Muscle of back (tissue), 11 donors: Measurements from ENCODE around the gene EED. TPM values are rescaled to one million over a fixed set of nuclear protein-coding genes. Genes with fewer than 3 reads are reported as not detected.
"Not testable (repeated sequence)": the region's sequence is repeated elsewhere in the genome, so short reads cannot be mapped to it uniquely, and the experiment has no call there.

Source experiments
- DNase-seq, 3 donors: peaks; one replicate each; pipeline versions ENCODE4 v3.0.0 to v3.0.0-alpha.2; 2013
- polyA plus RNA-seq, 10 donors: library from polyadenylated mRNA; unstranded; fragments of 120-200 nt; gene quantifications; one replicate each; pipeline ENCODE4 v1.2.1, GENCODE V29; 2013; ENCODE audit not compliant: insufficient read length in 10 of 10

The EED gene
- polyA plus RNA-seq, 10 donors = 16.4 to 24.7 (median 21.7) TPM

DNA sequence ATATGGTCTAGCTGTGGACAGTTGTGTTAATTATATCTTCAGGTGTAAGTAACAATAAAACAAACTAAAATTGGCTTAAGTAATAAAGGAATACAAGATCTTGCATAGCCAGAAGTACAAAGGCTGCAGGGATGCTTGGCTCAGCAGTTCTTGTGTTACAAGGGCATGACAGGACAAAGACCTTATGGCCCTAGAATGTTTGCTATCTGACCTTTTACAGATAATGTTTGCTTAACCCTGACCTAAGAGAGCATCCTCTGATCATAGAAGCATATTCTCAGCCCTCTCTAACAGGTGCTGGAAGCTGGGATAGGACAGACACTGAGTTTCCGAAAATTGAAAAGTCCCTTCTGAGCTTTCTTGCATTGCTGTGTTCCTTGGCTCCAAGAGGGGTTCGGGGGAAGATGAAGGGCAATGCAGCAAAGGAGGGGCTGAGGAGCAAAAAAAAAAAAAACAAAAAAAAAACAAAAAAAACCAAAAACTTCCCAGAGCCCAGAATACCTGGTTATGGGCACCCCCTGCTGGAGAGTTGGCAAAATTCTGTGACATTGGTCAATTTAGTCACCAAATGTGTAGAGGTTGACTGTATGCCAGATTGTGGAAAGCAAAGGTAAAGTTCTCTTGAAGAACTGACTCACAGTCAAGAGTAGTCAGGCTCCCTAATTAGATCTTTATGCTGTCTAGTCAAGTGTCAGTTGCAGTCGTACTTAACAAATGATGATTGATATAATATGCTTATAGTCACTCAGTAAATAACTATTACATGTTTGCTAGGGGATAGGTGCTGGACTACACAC is 47.1 kb downstream of the EED start:
- DNase-seq = peak; percentile 29 to 51 (median 31)

DNA sequence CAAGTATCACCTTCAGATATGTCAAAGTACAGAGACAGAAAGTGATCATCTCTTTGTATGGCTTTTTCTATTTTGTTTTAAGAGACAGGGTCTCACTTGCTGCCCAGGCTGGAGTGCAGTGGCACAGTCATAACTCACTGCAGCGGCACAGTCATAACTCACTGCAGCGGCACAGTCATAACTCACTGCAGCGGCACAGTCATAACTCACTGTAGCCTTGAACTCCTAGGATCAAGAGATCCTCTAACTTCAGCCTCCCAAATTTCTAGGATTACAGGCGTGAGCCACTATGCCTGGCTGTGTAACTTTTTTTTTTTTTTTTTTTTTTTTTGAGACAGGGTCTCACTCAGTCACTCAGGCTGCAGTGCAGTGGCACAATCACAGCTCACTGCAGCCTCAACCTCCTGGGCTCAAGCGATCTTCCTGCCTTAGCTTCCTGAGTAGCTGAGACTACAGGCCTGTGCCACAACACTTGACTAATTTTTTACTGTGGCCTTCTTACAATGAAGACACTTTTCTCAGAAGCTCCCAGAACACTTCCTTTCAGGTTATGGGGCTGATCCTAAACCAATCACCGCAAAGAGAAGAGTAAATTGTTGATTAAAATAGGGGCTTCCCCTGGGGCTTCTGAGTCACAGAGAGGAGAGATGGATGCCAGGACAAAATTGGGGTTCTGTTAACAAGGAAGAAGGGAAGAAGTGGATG is 48.5 kb downstream of the EED start:
- no peak for DNase-seq

DNA sequence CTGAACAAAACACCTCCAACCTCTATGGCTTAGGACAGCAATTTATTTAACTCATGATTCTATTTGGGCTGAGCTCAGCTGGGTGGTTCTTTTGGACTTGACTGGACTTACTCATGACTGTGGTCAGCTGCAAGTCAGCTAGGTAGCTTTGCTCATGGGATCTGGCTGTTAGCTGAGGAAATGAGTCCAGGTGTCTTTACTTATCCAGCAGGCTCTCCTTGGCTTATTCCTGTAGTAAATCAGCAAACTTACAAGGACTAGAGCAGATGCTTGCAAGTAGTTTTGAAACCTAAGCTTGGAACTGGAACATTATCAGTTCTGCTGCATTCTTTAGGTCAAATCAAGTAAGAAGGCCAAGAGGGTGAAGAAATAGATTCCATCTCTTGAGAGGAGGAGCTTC is 49.5 kb downstream of the EED start:
- DNase-seq = no peak

DNA sequence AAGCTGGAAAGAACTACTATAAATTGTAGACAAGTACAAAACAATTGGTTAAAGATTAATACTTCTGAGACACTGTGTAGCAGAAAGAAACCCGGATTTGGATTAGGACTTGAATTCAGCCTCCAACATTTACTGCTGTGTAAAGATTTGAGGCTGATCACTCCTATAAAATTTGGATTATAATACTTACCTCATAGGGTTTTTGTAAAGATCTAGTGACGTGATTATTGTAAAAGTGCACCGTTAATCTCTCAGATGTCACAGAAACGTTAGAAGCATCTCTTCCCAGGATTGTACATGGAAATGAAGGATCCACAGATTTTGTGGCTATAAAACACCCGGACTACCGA is 57.2 kb downstream of the EED start:
- DNase-seq = no peak

DNA sequence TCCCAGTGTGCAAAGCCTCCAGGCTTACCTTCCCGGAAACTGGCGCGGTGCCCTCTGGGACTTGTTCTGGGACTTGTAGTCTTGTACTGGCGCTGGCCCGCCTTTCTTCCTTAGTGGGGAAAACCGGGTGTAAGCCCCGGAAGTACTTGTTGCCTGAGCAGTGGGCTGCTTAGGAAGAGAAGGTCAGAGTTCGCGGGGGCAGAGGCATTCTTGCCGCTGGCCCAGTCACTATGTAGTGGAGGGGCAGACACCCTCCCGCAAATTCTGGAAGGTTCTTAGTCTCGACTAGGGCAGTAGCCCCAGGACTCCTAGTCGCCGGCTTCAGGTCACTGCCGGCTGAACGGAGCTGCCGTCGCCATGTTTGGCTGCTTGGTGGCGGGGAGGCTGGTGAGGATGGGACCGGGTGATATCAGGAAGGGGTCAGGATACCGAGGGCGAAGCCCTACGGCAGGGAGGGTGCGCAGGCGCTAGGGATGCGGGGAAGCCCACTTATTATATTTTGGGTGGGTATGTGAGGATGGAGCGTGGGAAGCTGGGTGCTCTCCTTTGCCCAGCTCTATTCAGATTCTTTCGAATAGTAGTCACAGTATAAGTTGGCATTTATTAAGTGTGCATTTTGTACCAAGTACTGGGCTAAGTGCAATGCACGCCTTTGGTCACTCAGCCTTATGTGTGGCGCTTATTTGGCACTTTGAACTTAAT is 57.7 kb downstream of the EED start, which contains the start of gene HIKESHI:
Gene HIKESHI (plus strand): TSS at position 149 of the 702 bp plus-strand sequence. CDS start 209 bp downstream, at position 358.
- peak; percentile 98 to 99 (median 99) for DNase-seq

DNA sequence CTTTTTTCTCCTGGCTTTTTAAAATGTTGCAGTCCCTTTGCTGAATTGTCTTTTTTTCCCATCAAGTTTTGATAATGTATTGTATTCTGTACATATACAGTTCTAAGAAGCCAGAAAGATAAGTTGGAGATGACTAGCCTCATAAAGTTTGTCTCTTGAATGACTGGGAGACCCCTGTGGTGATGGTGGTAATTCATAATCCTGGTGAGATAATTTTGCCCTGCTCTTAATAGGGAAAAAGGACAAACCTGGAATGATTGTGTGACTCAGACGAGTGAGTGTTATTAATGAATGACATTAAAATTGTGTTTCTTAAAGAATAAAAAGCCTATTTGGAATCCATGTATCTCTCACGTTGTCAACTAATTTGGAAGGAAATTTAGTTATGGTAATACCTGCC is 58.7 kb downstream of the EED start:
- DNase-seq = no peak

DNA sequence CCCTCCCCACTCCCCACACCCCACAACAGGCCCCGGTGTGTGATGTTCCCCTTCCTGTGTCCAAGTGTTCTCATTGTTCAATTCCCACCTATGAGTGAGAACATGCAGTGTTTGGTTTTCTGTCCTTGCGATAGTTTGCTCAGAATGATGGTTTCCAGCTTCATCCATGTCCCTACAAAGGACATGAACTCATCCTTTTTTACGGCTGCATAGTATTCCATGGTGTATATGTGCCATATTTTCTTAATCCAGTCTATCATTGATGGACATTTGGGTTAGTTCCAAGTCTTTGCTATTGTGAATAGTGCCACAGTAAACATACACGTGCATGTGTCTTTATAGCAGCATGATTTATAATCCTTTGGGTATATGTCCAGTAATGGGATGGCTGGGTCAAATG is 64.2 kb downstream of the EED start:
- DNase-seq = not testable (repeated sequence)

DNA sequence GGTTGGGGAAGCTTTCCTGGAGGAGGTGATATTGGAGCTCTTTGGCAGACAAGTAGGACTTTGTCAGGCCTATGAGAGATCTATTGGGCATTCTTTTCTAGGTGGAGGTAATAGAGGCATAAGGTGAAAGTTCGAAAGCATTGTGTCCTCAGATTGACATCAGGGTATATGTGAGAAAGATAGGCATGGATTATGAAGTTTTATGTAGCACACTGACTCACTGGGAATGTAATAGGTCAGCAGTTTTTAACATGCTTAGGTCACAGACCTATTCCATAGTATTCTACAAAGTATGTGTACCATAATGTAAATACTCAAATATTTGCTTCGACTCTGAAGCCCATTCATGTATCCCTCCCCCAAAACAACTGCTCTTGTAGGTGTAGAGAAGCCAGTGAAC is 69.2 kb downstream of the EED start:
- DNase-seq = no peak

DNA sequence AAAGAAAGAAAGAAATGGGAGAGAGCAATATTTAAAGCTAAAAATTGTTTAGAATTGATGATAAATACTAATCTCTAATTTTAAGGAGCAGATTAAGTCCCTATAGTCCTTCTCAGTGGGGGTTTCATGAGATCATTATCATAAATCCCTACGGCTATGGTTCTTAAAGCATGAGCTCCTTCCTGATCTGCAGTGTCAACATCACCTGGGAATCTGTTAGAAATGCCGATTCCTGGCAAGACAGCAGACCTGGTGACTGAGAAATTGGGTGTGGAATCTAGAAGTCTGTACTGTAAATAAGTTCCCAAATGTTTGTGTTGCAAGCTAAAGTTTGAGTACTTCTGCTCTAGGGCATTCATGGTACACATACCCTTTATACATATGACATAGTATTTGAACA is 70.1 kb downstream of the EED start:
- DNase-seq = no peak

Other genes starting within 250 kb of the EED start
- gene PICALM, start 175.7 kb upstream of the EED start, polyA plus RNA-seq = 100 to 1,000 TPM; 103 to 178 (median 136) TPM
- 10 to 100 TPM; 35.4 to 45.7 (median 38.5) TPM for gene HIKESHI, start 57.5 kb downstream of the EED start, polyA plus RNA-seq
- 1 to 10 TPM in 4 of 10 donors, under 1 TPM in 6; 0.42 to 1.6 (median 0.83) TPM for gene CCDC81, start 130.1 kb downstream of the EED start, polyA plus RNA-seq